Kidney glomerular epithelial cell (primary cell): ENCODE measurements around the gene ABCA13.
"Not testable (repeated sequence)": the region's sequence is repeated elsewhere in the genome, so short reads cannot be mapped to it uniquely, and the experiment has no call there.

Source experiments
- DNase-seq: peaks from one replicate; lab custom pipeline; 2025; lab: John Stamatoyannopoulos, UW

ABCA13 gene, protein sequence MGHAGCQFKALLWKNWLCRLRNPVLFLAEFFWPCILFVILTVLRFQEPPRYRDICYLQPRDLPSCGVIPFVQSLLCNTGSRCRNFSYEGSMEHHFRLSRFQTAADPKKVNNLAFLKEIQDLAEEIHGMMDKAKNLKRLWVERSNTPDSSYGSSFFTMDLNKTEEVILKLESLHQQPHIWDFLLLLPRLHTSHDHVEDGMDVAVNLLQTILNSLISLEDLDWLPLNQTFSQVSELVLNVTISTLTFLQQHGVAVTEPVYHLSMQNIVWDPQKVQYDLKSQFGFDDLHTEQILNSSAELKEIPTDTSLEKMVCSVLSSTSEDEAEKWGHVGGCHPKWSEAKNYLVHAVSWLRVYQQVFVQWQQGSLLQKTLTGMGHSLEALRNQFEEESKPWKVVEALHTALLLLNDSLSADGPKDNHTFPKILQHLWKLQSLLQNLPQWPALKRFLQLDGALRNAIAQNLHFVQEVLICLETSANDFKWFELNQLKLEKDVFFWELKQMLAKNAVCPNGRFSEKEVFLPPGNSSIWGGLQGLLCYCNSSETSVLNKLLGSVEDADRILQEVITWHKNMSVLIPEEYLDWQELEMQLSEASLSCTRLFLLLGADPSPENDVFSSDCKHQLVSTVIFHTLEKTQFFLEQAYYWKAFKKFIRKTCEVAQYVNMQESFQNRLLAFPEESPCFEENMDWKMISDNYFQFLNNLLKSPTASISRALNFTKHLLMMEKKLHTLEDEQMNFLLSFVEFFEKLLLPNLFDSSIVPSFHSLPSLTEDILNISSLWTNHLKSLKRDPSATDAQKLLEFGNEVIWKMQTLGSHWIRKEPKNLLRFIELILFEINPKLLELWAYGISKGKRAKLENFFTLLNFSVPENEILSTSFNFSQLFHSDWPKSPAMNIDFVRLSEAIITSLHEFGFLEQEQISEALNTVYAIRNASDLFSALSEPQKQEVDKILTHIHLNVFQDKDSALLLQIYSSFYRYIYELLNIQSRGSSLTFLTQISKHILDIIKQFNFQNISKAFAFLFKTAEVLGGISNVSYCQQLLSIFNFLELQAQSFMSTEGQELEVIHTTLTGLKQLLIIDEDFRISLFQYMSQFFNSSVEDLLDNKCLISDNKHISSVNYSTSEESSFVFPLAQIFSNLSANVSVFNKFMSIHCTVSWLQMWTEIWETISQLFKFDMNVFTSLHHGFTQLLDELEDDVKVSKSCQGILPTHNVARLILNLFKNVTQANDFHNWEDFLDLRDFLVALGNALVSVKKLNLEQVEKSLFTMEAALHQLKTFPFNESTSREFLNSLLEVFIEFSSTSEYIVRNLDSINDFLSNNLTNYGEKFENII (N-terminal part only)

DNA sequence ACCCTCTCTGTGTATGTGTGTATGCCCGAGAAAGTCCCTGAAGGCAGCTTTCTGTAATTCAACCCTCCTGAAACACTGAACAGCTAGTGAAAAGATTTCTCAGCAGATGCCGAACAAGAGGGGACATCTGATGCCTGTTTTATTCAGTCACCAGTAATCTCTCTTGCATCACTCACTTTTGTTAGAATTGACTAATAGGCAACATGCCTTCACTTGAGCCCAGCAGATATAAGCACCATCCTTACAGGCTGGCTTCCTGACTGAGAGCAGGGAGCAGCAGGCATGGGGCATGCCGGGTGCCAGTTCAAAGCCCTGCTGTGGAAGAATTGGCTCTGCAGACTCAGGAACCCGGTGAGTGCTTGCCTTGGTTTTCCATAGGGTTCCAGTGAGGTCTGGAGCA lies at the start of gene ABCA13:
Gene ABCA13, plus strand, starts transcription at position 257 of the 400 bp plus-strand sequence. Its CDS starts 26 bp downstream, at position 283.
- DNase-seq = no peak

DNA sequence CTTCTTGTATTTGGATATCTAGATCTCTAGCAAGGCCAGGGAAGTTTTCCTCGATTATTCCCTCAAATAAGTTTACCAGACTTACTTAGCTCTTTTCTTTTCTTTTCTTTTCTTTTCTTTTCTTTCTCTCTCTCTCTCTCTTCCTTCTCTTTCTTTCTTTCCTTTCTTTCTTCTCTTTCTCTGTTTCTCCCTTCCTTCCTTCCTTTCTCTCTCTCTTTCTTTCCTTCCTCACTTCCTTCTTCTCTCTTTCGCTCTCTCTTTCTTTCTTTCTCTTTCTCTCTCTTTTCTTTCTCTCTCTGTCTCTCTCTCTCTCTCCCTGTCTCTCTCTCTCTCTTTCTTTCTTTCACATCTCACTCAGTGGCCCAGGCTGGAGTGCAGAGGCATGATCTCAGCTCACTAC lies 45.2 kb upstream of the ABCA13 start:
- no peak for DNase-seq

DNA sequence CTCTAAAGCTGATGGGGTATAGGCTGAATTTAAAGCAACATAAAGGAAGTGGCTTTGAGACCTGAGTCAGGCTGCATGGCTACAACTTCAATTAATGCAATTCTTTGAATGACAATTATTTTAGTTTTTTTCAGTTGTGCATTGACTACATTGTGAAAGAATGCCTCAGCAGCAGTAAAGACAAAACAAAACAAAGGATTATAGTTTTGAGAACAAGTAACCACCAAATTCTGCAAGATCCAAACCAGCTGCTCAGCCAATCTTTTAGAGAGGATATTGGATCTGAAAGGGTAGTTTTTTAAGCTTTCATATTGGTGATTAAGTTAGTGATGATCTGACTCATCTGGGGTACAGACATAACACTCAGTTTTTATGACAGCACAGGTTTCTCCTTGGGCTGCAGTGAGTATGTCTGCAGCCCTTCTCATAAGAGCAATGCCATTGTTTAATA lies 40.6 kb upstream of the ABCA13 start:
- no peak for DNase-seq

DNA sequence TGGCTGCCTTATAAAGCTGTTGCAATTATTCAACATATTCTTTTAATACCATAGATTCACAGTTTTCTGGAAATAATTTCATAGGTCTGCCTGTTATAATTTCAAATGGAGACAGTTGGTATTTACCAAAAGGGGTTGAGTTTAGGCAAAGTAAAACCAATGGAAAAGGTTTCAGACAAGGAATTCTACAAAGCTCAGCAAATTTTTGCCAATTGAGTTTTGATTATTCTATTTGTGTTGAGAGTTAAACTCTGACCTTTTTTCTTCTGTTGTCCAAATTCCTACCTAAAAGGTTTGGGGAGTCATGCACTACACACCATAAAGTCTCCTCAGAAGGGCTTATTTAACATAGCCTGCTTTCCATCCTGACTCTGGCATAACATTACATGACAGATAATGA lies 38.5 kb upstream of the ABCA13 start:
- DNase-seq = no peak

DNA sequence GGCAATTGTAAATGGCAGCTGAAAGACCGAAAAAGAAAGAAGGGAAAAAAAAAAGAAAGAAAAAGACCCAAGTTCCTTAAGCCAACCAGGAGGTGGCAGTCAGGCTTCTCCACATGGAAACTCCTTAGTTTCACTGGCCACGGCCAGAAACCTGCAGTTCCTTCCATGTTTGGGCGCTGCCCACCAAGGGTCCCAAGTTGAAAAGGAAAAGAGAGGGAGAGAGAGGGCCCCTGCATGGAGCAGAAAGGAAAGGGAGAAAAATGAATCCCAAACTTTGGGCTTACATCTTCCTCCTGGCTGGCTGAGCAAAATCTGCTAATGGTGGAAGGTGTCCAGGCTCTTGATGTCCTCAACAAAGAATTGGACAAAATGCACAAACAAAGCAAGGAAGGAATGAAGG lies 31.8 kb upstream of the ABCA13 start:
- DNase-seq = no peak

DNA sequence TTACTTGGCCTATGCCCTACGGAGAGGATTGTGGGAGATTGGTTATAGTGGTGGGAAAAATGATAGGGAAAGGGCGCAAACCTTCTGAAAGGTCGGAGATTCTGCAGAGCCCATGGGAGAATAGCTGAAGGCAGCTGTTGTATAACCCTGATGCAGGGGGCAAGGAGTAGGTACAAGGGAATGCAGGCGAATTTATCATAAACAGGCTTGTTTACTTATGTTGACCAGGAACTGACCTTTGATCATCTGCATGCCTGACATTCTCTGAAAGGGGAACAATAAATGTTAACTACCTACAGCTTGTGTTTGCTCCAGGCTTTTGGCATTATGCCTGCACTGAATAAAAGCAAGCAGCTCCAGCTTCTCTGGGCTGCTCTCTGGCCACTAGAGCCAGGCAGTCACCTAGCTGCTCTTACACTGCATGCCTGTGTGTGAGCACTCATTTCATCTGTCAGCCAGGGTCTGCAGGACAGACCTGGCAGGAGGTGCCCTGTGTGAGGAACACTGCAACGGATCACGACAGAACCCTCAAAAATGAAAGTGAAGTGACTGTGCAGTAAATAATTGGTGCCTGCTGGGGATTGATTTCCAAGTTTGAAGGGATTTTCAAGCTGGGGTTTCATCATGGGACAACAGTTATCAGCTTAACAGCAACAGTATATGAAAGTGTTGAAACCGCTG lies 31.1 kb upstream of the ABCA13 start:
- DNase-seq = no peak

DNA sequence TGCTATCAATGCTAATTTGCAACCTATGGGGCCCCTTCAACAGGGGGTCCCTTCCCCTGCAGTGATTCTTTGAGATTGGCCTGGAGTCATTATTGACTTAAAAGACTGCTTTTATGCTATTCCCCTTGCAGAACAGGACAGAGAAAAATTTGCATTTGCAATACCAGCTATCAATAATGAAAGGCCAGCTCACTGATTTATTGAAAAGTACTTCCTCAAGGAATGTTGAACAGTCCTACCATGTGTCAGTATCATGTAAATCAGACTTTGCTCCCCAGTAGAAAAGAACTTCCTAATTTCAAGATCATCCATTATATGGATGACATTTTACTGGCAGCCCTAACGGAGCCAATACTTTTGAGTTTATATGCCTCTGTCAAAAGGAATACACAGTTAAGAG lies 29.7 kb upstream of the ABCA13 start:
- DNase-seq = no peak

DNA sequence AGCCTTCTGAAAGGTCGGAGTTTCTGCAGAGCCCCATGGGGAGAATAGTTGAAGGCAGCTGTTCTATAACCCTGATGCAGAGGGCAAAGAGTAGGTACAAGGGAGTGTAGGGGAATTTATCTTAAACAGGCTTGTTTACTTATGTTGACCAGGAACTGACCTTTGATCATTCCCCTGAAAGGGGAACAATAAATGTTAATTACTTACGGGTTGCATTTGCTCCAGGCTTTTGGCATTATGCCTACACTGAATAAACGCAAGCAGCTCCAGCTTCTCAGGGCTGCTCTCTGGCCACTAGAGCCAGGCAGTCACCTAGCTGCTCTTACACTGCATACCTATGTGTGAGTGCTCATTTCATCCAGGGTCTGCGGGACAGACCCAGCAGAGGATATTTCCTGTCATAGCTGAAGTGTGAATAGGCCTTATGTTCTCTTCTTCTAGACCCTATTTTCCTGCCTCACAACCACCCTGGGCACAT lies 26.9 kb upstream of the ABCA13 start:
- DNase-seq = no peak

DNA sequence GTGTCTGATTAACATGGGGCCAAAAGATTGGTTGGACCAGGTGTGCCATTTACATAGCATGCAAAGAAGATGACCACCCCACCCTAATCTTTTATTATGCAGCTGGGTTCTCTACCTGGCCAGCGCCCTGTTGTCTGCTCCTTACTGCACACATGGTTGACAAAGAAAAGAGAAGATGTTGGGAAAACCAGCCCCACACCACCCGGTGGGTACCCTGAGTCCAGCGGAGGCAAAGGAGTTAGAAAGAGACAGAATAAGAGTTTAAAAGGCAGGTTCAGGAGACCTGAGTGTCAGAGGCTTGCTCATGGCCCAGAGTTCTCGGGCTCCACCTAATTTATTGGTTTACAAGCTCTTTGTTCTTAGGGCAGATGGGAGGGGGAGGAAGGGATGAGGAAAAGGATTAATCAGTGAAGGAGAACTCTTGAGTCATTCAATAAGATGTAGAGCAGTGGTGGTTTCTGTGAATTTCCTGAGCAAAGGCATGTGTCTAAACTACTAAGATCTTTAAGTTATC lies 24.1 kb upstream of the ABCA13 start:
- DNase-seq = peak; percentile 26

DNA sequence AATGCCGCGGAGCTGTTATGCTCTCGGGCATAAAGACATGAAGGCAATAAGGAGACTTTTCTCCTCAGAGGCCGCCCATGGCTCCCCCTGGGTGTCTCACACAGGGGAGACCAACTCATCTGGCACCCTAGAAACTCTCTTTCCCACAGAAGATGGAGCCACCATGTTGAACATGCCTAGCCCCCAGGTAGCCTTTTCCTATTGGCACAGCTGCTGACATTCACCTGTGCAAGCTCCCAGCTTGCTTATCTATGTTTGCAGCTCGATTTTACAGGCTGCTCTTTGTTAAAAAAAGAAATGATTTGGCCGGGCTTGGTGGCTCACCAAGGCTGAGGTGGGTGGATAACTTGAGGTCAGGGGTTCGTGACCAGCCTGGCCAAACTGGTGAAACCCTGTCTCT lies 23.6 kb upstream of the ABCA13 start:
- not testable (repeated sequence) for DNase-seq

DNA sequence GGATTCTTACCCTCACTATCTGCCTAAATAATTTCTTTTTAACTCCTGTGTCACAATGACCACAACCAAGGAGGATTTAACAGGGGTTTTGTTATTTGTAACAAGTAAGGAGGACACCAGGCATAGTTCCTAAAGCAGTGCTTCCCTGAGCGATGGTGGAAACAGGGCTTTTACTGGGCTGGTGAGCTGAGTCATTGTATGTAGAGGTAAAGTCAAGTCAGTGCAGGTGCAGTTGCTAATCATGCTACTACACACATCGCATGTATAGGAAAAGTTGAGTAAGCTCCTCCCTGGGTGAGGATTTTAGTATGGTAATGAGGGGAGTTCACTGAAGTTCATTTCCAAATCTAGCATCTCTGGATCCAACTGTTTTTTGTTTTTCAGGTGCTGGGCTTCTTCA lies 22.9 kb upstream of the ABCA13 start:
- DNase-seq = no peak

DNA sequence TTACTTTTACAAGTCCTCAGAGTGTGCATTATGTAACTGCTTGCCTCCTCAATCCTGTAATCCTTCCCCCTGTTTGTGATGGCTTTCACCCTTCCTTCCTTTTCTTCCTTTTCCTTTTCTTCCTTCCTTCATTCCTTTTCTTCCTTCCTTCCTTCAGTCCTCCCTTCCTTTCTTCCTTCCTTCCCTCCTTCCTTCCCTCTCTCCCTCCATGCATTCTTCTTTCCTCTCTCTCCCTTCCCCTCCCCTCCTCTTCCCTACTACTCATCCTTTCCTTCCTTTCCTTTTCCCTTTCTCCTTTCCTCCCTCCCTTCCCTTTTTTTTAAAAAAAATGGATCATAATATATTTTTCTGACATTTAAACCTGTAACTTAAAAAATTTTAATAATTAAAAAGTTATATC lies 22.2 kb upstream of the ABCA13 start:
- DNase-seq = no peak

DNA sequence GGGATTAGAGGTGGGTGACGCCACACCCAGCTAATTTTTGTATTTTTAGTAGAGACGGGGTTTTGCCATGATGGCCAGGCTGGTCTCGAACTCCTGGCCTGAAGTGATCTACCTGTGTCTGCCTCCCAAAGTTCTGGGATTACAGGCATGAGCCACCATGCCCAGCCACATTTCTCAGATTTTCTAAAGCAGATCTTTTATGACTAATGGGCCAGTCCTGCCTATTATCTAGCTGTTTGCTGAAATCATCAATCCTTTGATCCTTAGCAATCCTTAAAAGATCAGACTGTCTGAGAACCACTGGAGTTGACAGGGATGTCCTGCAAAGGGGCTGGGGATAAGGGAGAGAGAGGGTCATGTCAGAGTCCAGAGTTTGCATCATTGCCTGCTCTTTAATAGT lies 21.2 kb upstream of the ABCA13 start:
- DNase-seq = no peak

DNA sequence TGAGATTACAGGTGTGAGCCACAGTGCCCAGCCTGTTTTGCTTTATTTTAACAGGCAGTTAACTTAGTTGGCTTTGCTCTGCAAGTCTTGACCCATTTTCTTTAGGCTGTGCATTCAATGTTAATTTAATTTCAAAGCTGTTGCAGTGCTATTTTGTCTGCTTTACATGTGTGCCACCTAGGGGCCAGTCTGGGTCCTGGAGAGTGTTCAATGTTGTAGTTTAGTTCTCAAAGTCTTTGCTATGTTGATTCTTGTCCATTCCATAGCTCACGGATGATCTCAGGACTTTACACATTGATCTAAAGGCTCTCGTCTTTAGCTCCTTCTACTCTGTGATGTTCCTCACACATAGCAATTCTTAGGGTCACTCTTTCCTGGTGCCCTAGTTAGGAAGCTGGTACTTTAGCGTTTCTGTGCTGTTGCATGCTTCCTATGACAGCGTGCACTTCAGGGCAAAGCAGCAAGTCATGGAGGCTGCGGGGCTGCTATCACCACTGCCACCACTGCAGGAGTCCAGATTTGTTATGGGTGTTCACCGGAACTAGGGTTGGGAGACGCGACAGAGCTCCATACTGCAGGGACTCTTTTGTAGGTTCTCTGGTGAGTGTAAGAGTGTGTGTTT lies 16.4 kb upstream of the ABCA13 start:
- peak; percentile 39 for DNase-seq

DNA sequence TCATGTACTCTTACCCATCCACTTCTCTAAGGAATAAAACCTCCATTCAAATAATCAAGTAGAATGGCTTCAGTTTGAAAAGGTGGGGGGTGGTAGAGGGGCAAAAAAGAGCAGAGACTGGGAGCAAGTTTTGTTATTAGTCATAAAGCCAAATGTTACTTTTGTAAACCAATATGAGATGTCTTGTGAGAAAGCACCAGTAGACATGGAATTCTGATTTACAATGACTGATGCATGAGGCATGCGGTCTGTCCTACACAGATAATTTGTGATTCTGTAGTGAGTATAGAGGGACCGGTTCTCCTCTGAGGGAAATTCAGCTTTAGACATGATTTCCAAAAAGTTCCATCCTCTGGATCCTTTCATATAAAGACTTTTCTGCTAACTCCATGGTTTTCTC lies 12.9 kb upstream of the ABCA13 start:
- peak; percentile 2 for DNase-seq

DNA sequence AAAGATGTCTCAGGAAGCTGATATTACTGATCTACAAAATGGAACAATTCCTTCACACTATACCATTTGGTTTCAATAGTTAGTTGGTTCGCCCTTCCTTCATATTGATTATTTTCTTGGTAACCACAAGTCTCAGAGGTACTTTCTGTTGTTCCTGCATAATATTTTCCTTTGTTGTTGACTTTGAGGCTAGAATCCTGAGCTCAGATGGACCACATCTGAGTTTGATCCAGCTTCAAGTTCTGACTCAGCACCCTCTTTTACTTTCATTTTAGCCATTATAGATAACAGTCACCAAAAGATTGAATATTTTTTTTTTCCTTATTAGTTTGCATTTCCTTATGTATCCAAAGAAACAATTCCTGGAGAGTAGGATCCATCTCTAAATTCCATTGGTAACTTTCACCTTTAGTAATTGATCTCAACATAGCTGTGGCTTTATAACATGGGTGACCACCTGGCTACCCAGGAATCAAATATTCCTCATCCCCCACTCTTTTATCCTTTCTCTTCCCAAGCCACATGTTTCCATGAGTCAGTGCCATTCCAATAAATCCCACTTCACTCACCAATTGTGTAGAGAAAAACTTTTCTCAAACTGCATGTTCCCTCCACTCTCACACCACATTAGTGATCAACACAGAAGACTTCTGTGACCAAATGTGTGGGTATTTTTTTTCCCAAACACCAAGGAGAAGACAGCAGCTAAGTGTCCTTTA lies 9.7 kb upstream of the ABCA13 start:
- DNase-seq = no peak

DNA sequence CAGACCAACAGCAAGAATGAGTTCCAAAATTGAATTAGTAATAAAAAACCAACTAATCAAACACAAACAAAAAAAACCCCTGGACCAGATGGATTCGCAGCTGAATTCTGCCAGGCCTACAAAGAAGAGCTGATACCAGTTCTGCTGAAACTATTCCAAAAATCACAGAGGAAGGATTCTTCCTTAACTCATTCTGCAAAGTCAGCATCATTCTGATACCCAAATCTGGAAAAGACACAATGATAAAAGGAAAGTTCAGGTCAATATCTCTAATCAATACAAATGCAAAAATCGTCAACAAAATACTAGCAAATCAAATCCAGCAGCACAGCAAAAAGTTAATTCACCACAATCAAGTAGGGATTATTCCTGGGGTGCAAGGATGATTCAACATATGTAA lies 6.1 kb upstream of the ABCA13 start:
- no peak for DNase-seq

DNA sequence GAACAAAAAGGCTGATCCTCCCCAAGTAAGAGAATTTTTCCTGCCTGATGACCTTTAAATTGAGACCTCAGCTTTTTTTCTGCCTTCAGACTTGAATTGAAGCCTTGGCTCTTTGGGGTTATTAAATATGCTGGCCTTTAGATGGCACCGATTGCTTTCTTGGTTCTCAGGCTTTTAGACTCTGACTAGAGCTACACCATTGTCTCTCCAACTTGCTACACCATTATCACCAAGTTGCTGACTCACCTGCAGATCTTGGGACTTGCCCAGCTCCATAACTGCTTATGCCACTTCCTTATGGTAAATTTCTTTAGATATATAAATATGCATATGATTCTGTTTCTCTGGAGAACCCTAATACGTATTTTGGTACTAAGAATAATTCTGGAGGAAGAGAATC lies 3.1 kb upstream of the ABCA13 start:
- peak; percentile 19 for DNase-seq

DNA sequence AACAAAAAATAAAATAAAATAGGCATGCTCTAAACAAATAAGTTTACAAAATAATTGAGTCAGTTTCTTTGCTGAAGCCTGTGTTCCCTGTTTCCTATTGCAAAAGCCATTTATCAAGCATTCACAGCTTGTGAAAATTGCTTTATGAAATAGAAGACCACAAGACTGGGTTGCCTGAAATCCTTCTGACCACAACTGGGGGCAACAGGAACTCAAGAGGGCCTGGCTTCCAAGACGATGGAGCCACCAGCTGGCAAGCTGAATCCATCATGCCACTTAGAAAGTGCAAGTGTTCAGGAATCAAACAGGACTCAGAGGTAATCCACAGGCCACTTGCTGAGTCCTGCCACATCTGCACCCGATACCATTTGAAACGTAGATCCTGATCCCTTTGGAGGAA lies 752 bp upstream of the ABCA13 start:
- DNase-seq = no peak

DNA sequence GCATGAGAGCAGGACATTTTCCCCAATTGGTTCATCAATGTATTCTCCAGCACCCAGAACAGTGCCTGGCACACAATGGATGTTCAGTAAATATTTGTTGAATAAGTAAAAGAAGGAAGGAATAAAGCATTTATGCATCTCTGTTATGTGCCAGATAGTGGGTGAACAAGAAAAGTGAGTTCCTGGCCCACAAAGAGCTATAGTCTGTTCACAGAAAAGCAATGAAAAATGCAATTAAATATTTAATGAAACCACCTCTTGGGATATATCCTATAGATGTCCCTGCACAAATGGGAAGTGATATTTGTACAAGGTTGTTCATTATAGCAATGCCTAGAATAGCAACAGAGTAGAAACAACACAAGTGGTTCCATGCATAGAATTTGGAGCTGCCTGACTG lies 2.1 kb downstream of the ABCA13 start:
- no peak for DNase-seq
